HCT116 (cell line): Measurements from ENCODE around the gene BAIAP2L1. TPM values are rescaled to one million over a fixed set of nuclear protein-coding genes. Genes with fewer than 3 reads are reported as not detected.

Experiments
- ATAC-seq: fragments of 200-7000 bp; cut with Tn5 transposase; 2 replicates; pipeline ENCODE4 v1.9.1; 2020; ENCODE audit warnings: mild to moderate bottlenecking, moderate library complexity
- BruUV-seq: library from RNA; stranded (reverse); fragments of 400-500 nt; replicated peaks from 2 replicates; lab custom pipeline; 2021; lab: Mats Ljungman, UMichigan
- CTCF ChIA-PET: fragments of 300-600 bp; sonication (Branson Sonifier 250); formaldehyde crosslinking; loops from one replicate; lab custom pipeline; 2021; ENCODE audit warnings: antibody characterized with exemption; lab: Charles Lee
- POLR2A ChIA-PET: fragments of 300-600, 350-600 bp; sonication (Branson Sonifier 250); formaldehyde crosslinking; loops from one replicate; lab custom pipeline; 2021; ENCODE audit warnings: antibody characterized with exemption; lab: Charles Lee
- RAD21 ChIA-PET, 2 experiments: fragments of 300-600 bp; sonication (Branson Sonifier 250); formaldehyde crosslinking; loops; one replicate each; lab custom pipeline; 2023; ENCODE audit warnings: low total read pairs in 2 of 2; ENCODE audit not compliant: uncharacterized antibody in 2 of 2, unreplicated experiment in 2 of 2, low non-redundant PET in 1 of 2; lab: Charles Lee
- DNase-seq: peaks from one replicate; pipeline ENCODE4 v3.0.0-alpha.2; 2010; ENCODE audit warnings: low read depth, low spot score
- H2AFZ ChIP-seq: fragments of 200-600 bp; shearing (Covaris generic), sonication (generic); 2 replicates; pipeline ENCODE4 v1.6.1; 2017; ENCODE audit warnings: low read depth, mixed run types, mixed read lengths, antibody characterized with exemption, low read length; ENCODE audit not compliant: poor library complexity, severe bottlenecking
- H3K27ac ChIP-seq: 2 replicates; pipeline ENCODE4 v1.5.1; 2012; ENCODE audit warnings: low read depth, low read length
- H3K27me3 ChIP-seq: fragments of 200-600 bp; sonication (generic); 2 replicates; pipeline ENCODE4 v1.6.1; 2016; ENCODE audit warnings: mixed run types, low read length, mixed read lengths; ENCODE audit not compliant: insufficient read depth
- H3K36me3 ChIP-seq, 2 experiments: fragments of 200-500 bp in 1 of 2; fragments of 200-600 bp in 1 of 2; sonication (Bioruptor generic) in 1 of 2; sonication (generic) in 1 of 2; 2 replicates each; pipeline versions ENCODE4 v1.5.1 to v1.6.1; 2014 to 2016; ENCODE audit warnings: low read length in 2 of 2, inconsistent platforms in 1 of 2, mixed read lengths in 1 of 2, mixed run types in 1 of 2; ENCODE audit not compliant: insufficient read depth in 2 of 2, control insufficient read depth in 1 of 2
- H3K4me1 ChIP-seq, 2 experiments: fragments of 200-600 bp in 1 of 2; sonication (generic) in 1 of 2; 2 replicates each; pipeline versions ENCODE4 v1.5.1 to v1.6.1; 2012 to 2017; ENCODE audit warnings: low read length in 2 of 2, inconsistent platforms in 1 of 2, mild to moderate bottlenecking in 1 of 2, mixed read lengths in 1 of 2, mixed run types in 1 of 2, moderate library complexity in 1 of 2; ENCODE audit not compliant: insufficient read depth in 2 of 2, control insufficient read depth in 1 of 2
- H3K4me2 ChIP-seq: fragments of 200-600 bp; sonication (generic); 2 replicates; pipeline ENCODE4 v1.6.1; 2017; ENCODE audit warnings: mixed run types, low read length, mixed read lengths
- H3K4me3 ChIP-seq, 2 experiments: fragments of 200-600 bp in 1 of 2; sonication (generic) in 1 of 2; replicated peaks in 1 of 2; 2 replicates each; pipeline ENCODE4 v1.5.1; 2011 to 2016; ENCODE audit warnings: low read length in 2 of 2, control low read depth in 1 of 2, low read depth in 1 of 2, mild to moderate bottlenecking in 1 of 2, mixed read lengths in 1 of 2, mixed run types in 1 of 2
- H3K79me2 ChIP-seq: fragments of 200-600 bp; sonication (generic); 2 replicates; pipeline ENCODE4 v1.6.1; 2017; ENCODE audit warnings: mild to moderate bottlenecking, mixed run types, low read length, moderate library complexity, mixed read lengths; ENCODE audit not compliant: insufficient read depth
- H3K9ac ChIP-seq: fragments of 200-600 bp; sonication (generic); 2 replicates; pipeline ENCODE4 v1.6.1; 2016; ENCODE audit warnings: low read length, mixed read lengths
- H3K9me2 ChIP-seq: fragments of 200-600 bp; sonication (generic), shearing (Covaris generic); 2 replicates; pipeline ENCODE4 v1.6.1; 2017; ENCODE audit warnings: mixed run types, mild to moderate bottlenecking, moderate library complexity; ENCODE audit not compliant: insufficient read depth
- H3K9me3 ChIP-seq, 2 experiments: fragments of 200-500 bp in 1 of 2; fragments of 200-600 bp in 1 of 2; sonication (Bioruptor generic) in 1 of 2; sonication (generic) in 1 of 2; 2 replicates each; pipeline ENCODE4 v1.6.1; 2014 to 2017; ENCODE audit warnings: low read length in 2 of 2, mixed read lengths in 2 of 2, inconsistent platforms in 1 of 2, low read depth in 1 of 2, mild to moderate bottlenecking in 1 of 2, mixed run types in 1 of 2, moderate library complexity in 1 of 2; ENCODE audit not compliant: control insufficient read depth in 1 of 2, insufficient read depth in 1 of 2
- H4K20me1 ChIP-seq: fragments of 200-600 bp; sonication (generic), shearing (Covaris generic); 2 replicates; pipeline ENCODE4 v1.6.1; 2017; ENCODE audit warnings: mixed run types, mild to moderate bottlenecking, moderate library complexity; ENCODE audit not compliant: insufficient read depth
- CBX3 ChIP-seq: IDR thresholded peaks from 2 replicates; pipeline ENCODE4 v1.6.1; 2012; ENCODE audit warnings: low read depth
- CEBPB ChIP-seq: IDR thresholded peaks from 2 replicates; pipeline ENCODE4 v1.6.1; 2012; ENCODE audit warnings: low read depth
- EGR1 ChIP-seq: IDR thresholded peaks from 2 replicates; pipeline ENCODE4 v1.6.1; 2012; ENCODE audit warnings: low read depth
- ELF1 ChIP-seq: IDR thresholded peaks from 2 replicates; pipeline ENCODE4 v1.6.1; 2012; ENCODE audit warnings: low read depth, borderline replicate concordance
- EZH2 ChIP-seq: fragments of 200-600 bp; sonication (generic); IDR thresholded peaks from 2 replicates; pipeline ENCODE4 v1.6.1; 2017; ENCODE audit warnings: antibody characterized with exemption, mixed run types
- EZH2phosphoT487 ChIP-seq: fragments of 200-600 bp; IDR thresholded peaks from 2 replicates; pipeline ENCODE4 v1.6.1; 2018; ENCODE audit warnings: antibody characterized with exemption, borderline replicate concordance
- FOSL1 ChIP-seq: IDR thresholded peaks from 2 replicates; pipeline ENCODE4 v1.6.1; 2012; ENCODE audit warnings: low read depth
- JUND ChIP-seq: IDR thresholded peaks from 2 replicates; pipeline ENCODE4 v1.6.1; 2012
- POLR2A ChIP-seq: IDR thresholded peaks from 2 replicates; pipeline ENCODE4 v1.7.0; 2011; ENCODE audit warnings: borderline replicate concordance; ENCODE audit not compliant: insufficient read depth, insufficient read length; ENCODE audit errors: extremely low read depth
- POLR2AphosphoS5 ChIP-seq: IDR thresholded peaks from 2 replicates; pipeline ENCODE4 v1.6.1; 2011; ENCODE audit warnings: mild to moderate bottlenecking, low read depth, low read length, moderate library complexity
- RAD21 ChIP-seq: IDR thresholded peaks from 2 replicates; pipeline ENCODE4 v1.6.1; 2012; ENCODE audit warnings: low read depth, mild to moderate bottlenecking
- SP1 ChIP-seq: IDR thresholded peaks from 2 replicates; pipeline ENCODE4 v1.6.1; 2012; ENCODE audit warnings: low read depth
- SRF ChIP-seq: IDR thresholded peaks from 2 replicates; pipeline ENCODE4 v1.6.1; 2012; ENCODE audit warnings: low read depth
- TCF7L2 ChIP-seq: IDR thresholded peaks from 2 replicates; pipeline ENCODE4 v1.7.0; 2011; ENCODE audit warnings: borderline replicate concordance, inconsistent platforms; ENCODE audit not compliant: insufficient read depth, insufficient read length; ENCODE audit errors: extremely low read depth
- intact Hi-C: fragments of 100-400 bp; cut with micrococcal nuclease; formaldehyde crosslinking; loops from 2 replicates; pipeline ENCODE4 v1.10.0; 2022
- total RNA-seq: library from RNA; stranded (reverse); gene quantifications from one replicate; pipeline ENCODE4 v1.2.1, GENCODE V29; 2021; ENCODE audit not compliant: unreplicated experiment
- TF ChIP-seq, protein P1 (sequence below): IDR thresholded peaks from 2 replicates; pipeline ENCODE4 v1.6.1; 2012; ENCODE audit warnings: low read depth
- TF ChIP-seq, protein P2 (sequence below): IDR thresholded peaks from 2 replicates; pipeline ENCODE4 v1.6.1; 2012

BAIAP2L1 gene
- total RNA-seq, 1 experiment from 2014 or later, result 61.2 TPM

DNA sequence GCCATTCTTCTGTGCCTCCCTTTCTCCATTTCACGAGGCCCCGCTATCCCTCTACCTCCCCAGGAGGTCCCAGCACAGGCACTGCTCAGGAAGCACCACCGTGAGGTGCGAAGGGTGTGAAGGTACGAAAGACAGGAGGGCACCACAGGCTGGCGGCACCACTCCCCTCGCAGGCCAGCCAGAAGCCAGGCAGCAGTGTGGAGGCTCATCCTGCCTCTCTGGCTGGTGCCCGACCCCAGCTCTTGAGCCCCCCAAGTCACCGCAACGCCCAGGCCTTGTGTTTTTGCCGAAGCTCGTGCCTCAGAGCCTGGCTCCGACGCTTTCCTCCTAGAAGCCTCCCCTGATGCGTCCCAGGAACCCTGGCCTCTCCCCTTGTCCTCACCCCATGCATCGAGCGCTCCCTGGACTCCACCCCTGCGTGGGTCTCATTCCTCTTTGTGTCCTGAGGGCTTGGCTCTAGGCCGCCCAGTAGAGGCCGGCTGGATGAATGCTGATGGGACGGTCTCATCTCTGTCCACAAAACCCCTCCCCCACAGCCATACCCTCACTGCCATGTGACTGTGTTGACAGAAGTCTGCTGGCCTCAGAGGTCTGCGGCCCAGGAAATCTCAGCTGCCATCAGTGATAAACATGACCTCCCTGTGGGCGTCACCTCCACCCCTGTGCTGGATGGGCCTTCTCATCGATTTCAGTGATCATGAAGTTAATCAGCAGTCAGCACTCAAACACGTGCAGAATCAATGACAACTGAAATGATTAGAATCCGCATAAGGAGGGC, 100.1 kb downstream of the BAIAP2L1 start:
- intact Hi-C loops, result no loop called here
- ChIA-PET RAD21 (no interaction called here), CTCF (no interaction called here), POLR2A (no interaction called here)
- no peaks in the 10 kb centered on the region for H3K4me1 ChIP-seq
- no peak for TF ChIP-seq POLR2AphosphoS5
- TF ChIP-seq EZH2phosphoT487, result no peak
- no peak for TF ChIP-seq SRF
- no peak for TF ChIP-seq TCF7L2
- TF ChIP-seq EGR1, result no peak
- TF ChIP-seq POLR2A, result no peak
- TF ChIP-seq JUND, result no peak
- TF ChIP-seq ELF1, result no peak
- no peak for TF ChIP-seq RAD21
- no peak for TF ChIP-seq CEBPB
- TF ChIP-seq, protein P1, sequence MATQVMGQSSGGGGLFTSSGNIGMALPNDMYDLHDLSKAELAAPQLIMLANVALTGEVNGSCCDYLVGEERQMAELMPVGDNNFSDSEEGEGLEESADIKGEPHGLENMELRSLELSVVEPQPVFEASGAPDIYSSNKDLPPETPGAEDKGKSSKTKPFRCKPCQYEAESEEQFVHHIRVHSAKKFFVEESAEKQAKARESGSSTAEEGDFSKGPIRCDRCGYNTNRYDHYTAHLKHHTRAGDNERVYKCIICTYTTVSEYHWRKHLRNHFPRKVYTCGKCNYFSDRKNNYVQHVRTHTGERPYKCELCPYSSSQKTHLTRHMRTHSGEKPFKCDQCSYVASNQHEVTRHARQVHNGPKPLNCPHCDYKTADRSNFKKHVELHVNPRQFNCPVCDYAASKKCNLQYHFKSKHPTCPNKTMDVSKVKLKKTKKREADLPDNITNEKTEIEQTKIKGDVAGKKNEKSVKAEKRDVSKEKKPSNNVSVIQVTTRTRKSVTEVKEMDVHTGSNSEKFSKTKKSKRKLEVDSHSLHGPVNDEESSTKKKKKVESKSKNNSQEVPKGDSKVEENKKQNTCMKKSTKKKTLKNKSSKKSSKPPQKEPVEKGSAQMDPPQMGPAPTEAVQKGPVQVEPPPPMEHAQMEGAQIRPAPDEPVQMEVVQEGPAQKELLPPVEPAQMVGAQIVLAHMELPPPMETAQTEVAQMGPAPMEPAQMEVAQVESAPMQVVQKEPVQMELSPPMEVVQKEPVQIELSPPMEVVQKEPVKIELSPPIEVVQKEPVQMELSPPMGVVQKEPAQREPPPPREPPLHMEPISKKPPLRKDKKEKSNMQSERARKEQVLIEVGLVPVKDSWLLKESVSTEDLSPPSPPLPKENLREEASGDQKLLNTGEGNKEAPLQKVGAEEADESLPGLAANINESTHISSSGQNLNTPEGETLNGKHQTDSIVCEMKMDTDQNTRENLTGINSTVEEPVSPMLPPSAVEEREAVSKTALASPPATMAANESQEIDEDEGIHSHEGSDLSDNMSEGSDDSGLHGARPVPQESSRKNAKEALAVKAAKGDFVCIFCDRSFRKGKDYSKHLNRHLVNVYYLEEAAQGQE, result no peak
- no peak for TF ChIP-seq FOSL1
- TF ChIP-seq EZH2, result no peak
- no peak for TF ChIP-seq CBX3
- TF ChIP-seq SP1, result no peak
- TF ChIP-seq, protein P2, sequence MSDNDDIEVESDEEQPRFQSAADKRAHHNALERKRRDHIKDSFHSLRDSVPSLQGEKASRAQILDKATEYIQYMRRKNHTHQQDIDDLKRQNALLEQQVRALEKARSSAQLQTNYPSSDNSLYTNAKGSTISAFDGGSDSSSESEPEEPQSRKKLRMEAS, result no peak
- BruUV-seq, result no TSS peak
- no peak overlapping the region for H2AFZ ChIP-seq
- no peak for DNase-seq
- H3K9ac ChIP-seq, result no peak overlapping the region
- ATAC-seq, result no peak
- H3K4me2 ChIP-seq, result no peak overlapping the region
- no peak overlapping the region for H3K4me3 ChIP-seq
- H3K9me2 ChIP-seq, result no peaks in the 10 kb centered on the region
- no peaks in the 10 kb centered on the region for H3K9me3 ChIP-seq
- no peak overlapping the region for H3K27ac ChIP-seq
- no peaks in the 10 kb centered on the region for H3K79me2 ChIP-seq
- no peaks in the 10 kb centered on the region for H3K27me3 ChIP-seq
- H3K36me3 ChIP-seq, result peaks cover 20 to 23% of the 10 kb centered on the region in 2 experiments; a peak in 3 of 4 replicates
- H4K20me1 ChIP-seq, result no peaks in the 10 kb centered on the region
